8988T (cell line): ENCODE measurements around the gene OR2A7.
"Not testable (repeated sequence)": the region's sequence is repeated elsewhere in the genome, so short reads cannot be mapped to it uniquely, and the experiment has no call there.

Experiments
- DNase-seq: peaks from one replicate; pipeline ENCODE4 v3.0.0; 2011

OR2A7 gene

DNA sequence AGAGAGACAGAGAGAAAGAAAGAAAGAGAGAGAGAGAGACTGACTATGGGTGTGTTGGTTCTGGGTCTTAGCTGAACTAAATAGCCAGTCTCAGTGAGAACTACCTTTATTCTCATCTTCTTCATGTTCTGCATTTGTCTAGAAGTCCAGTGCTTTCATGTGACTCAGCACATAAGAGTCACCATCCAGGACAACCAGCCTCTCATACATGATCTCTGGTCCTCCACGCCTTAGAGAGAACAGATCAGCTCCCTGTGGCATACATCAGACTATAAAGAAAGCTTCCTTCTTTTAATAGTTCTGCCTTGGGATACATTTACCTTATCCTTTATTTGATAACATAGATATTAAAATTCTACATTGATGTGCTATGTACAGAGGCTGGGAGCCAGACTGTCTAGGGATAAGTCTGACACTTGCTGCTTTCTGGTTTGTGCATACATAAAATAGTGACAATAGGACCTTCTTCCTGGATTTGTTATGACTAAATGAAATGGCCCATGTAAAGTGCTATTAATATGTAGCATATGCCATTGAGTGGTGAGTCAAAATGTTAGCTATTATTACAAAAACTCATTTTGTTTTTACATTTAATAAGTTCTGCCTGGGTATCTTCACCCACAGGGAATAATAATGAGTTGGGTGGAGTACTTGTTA lies 16.8 kb downstream of the OR2A7 start:
- not testable (repeated sequence) for DNase-seq

DNA sequence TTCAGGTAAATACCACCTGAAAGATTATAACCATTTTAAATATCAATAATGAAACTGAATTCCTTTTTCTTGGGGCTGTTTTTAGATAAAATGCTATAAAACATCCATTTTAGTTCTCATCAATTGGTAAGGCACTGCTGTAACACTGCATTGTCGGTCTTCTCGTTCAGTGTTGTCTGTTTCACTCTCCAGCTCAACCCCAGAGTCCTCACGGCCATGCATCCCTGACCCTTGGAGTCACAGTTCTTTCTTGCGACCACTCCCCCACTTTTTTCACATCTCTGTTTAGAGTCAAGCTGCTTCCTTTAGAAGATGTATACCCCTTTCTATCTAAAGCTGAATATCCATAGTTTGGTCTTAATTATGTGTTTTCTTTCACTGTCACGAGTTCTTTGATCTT lies 17.6 kb downstream of the OR2A7 start:
- DNase-seq, result not testable (repeated sequence)

DNA sequence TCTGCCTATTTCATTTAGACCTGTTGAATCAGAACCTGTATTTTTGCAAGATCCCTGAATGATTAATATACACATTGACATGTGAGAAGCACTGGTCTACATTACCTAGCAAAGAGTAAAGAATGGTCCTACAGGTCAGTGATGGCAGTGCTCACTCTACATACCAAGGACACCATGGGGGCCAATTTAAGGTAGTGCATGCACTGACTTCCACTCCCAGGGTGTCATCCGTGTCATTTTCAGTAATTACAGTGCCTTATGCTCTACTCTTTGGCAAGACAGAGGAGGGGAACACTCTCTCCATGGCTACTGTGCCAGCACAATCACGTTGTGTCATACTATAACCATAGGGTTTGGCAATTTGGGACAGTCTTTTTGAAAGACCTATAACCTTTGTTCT lies 19.2 kb downstream of the OR2A7 start:
- DNase-seq, result not testable (repeated sequence)

GRCh38 chr7:144239365-144239764 lies 25.2 kb downstream of the OR2A7 start, which contains the start of gene OR2A42:
TSS of gene OR2A42 (minus strand) at chr7:144239605. CDS start at chr7:144232843, 6,762 bp downstream.
- not testable (repeated sequence) for DNase-seq

DNA sequence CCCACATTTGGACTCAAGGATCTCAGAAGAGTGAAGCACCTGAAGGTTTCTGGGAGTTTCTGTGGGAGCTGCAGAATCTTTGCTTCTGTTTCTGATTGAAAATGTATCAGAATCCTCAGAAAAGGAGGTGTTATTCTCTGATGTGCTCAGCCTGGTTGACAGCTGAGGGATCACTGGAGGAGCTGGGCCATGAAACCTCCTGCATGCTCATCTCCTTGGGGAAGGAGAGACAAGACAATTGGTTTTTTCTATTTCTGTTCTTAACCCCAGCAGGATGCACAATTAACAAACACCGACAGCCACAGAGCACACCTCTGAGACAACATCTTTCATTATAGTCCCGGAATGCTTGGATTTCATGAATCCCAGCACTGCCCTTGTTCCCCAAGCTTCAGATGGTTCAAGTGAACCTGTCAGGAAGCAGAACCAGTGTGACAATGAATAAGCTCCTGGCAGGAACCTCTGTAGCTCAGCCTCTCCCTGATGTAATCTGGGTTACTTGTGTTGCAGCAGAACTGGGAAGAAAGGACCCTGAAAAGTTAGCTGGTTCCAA lies 26.0 kb downstream of the OR2A7 start:
- DNase-seq, result not testable (repeated sequence)

GRCh38 chr7:144233039-144233438 lies 31.6 kb downstream of the OR2A7 start:
- DNase-seq, result not testable (repeated sequence)

GRCh38 chr7:144231027-144231426 lies 33.6 kb downstream of the OR2A7 start:
- not testable (repeated sequence) for DNase-seq

DNA sequence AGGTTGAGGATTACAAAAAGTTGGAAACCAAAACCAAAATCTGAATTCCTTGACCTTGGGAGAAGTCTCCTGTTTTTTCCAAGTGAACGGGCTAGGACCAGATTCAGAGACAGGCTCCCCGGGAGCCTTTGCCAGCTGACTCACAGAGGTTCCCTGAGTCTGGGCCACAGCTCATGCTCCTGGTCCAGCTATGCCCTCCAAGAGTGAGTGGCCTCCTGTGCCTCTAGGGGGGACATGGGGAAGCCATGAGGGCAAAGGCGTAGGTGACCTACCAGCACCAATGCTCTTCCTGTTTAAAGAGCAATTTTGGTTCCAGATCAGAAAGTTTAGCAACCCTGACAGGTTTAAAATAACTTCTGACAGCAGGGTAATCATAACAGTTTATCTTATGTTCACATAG lies 35.8 kb downstream of the OR2A7 start:
- DNase-seq, result not testable (repeated sequence)

DNA sequence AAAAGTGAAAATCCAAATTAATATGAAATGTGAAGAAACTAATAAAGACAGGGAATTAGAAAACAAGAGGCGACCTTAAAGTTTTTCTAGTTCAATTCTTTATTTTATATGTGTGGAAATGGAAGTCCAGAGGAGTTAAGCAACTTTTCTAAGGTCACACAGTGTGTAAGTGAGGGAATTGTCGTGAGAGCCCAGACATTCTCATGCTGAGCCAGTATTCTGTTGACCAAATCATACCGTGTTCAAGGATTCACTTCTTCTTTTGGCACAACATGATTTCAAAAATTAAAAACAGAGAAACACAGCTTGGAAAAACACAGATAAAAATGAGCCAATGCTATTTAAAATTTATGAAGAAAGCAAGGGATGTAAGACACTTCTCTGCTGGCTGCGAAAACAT lies 37.7 kb downstream of the OR2A7 start:
- not testable (repeated sequence) for DNase-seq

DNA sequence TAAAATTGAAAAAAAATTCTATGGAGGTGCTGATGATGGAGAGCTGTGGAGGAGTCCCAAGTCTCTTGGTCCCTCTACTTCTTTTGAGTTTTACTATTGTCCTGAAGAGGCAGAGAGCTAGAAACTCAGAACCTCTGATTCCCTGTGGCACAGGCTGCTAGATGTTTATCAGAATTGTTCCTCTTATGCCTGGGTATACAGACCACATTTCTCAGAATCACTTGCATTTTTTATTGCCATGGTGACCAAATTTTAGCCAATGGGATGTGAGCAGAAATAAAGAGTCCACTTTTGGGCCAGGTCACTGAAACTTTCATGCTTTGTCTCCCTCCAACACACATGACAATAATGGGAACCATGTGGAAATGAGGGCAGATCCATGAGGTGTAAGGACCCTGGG lies 40.9 kb downstream of the OR2A7 start:
- DNase-seq, result not testable (repeated sequence)

DNA sequence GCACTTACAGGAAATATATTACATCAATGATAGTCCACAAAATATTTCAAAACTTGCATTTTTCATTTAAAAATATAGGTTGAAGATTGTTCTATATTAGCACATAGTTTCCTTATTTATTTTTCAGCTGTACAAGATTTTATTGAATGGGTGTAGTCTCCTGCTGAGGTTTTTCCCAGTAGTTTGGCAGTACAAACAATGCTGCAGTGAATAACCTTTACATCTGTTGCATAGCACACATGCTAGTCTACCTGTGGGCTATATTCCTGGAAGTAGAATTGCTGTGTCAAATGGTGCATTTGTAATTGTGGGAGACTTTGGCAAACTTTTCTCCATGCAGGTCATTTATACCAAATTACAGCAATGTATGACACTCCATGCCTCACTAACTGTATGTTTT lies 44.1 kb downstream of the OR2A7 start:
- not testable (repeated sequence) for DNase-seq

DNA sequence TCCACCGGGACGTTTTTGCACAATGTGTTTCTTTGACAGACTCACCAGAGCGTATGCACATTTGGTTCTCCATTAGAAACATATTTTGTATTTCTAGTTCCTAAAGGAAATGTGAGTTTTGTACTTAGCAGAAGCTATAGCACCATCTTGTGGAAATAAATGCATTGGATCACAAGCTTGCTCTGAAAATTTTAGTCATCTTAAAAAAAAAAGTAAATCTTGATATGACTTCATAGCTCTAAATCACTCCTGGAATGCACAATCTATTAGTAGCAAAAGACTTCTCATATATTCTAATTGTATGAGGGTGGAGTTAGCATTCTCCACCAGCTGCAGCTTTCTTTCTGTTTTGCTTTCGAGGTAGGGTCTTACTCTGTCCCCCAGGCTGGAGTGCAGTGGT lies 45.4 kb downstream of the OR2A7 start:
- DNase-seq, result not testable (repeated sequence)

- DNase-seq, result not testable (repeated sequence)
Measured at GRCh38 chr7:144218581-144218980, 46.0 kb downstream of the OR2A7 start.

GRCh38 chr7:144217200-144217599 lies 47.4 kb downstream of the OR2A7 start:
- DNase-seq, result not testable (repeated sequence)
